Smooth muscle cell (in vitro differentiated cells): ENCODE data around the gene HCRTR2. TPM values are rescaled to one million over a fixed set of nuclear protein-coding genes. Genes with fewer than 3 reads are reported as not detected.
"Not testable (repeated sequence)": the region's sequence is repeated elsewhere in the genome, so short reads cannot be mapped to it uniquely, and the experiment has no call there.

Experiments used
- DNase-seq: peaks from one replicate; lab custom pipeline; 2025; ENCODE audit not compliant: unreplicated experiment; lab: John Stamatoyannopoulos, UW
- H2AFZ ChIP-seq: fragments of 200-600 bp; sonication (generic); 2 replicates; pipeline ENCODE4 v1.6.0; 2016; ENCODE audit warnings: antibody characterized with exemption, low read depth, mild to moderate bottlenecking
- H3F3A ChIP-seq: fragments of 200-600 bp; sonication (generic); 2 replicates; pipeline ENCODE4 v1.6.0; 2017; ENCODE audit warnings: antibody characterized with exemption, low read depth
- H3K27ac ChIP-seq: fragments of 200-600 bp; sonication (generic); 2 replicates; pipeline ENCODE4 v1.5.1; 2016; ENCODE audit warnings: low read depth, mild to moderate bottlenecking
- H3K27me3 ChIP-seq: fragments of 200-600 bp; sonication (generic); 2 replicates; pipeline ENCODE4 v1.6.1; 2016; ENCODE audit warnings: low read depth, mild to moderate bottlenecking
- H3K36me3 ChIP-seq: fragments of 200-600 bp; sonication (generic); 2 replicates; pipeline ENCODE4 v1.5.1; 2016; ENCODE audit warnings: low read depth
- H3K4me1 ChIP-seq: fragments of 200-600 bp; sonication (generic); 2 replicates; pipeline ENCODE4 v1.5.1; 2016; ENCODE audit warnings: low read depth
- H3K4me2 ChIP-seq: fragments of 200-600 bp; sonication (generic); 2 replicates; pipeline ENCODE4 v1.6.0; 2016; ENCODE audit warnings: mild to moderate bottlenecking
- H3K4me3 ChIP-seq: fragments of 200-600 bp; sonication (generic); 2 replicates; pipeline ENCODE4 v1.5.1; 2016; ENCODE audit warnings: mild to moderate bottlenecking
- H3K79me2 ChIP-seq: fragments of 200-600 bp; sonication (generic); 2 replicates; pipeline ENCODE4 v1.6.0; 2016; ENCODE audit warnings: low read depth, mild to moderate bottlenecking
- H3K9ac ChIP-seq: fragments of 200-600 bp; sonication (generic); 2 replicates; pipeline ENCODE4 v1.6.0; 2016; ENCODE audit warnings: low read depth
- H3K9me3 ChIP-seq: fragments of 200-600 bp; sonication (generic); replicated peaks from 2 replicates; pipeline ENCODE4 v1.5.1; 2016; ENCODE audit warnings: low read depth
- H4K20me1 ChIP-seq: fragments of 200-600 bp; sonication (generic); 2 replicates; pipeline ENCODE4 v1.6.0; 2016; ENCODE audit warnings: low read depth
- WGBS: methylation state at CpG from one replicate; pipeline ENCODE4 v1.1.7; 2016; ENCODE audit warnings: low lambda C conversion rate; 5-methylcytosine and 5-hydroxymethylcytosine counted together
- polyA plus RNA-seq: library from polyadenylated mRNA; unstranded; fragments of >200 nt; fragmentation: Nextera tagmentation; extraction: Ambion mirVana; gene quantifications from 2 replicates; pipeline ENCODE4 v1.2.1, GENCODE V29; 2016
- total RNA-seq: library from RNA; depleted of rRNA; stranded (reverse); fragments of >200 nt; gene quantifications from 2 replicates; pipeline ENCODE4 v1.2.3, GENCODE V29; 2014
- TF ChIP-seq, protein P1 (sequence below): fragments of 200-600 bp; sonication (generic); IDR thresholded peaks from 2 replicates; pipeline ENCODE4 v1.5.1; 2017; ENCODE audit warnings: borderline replicate concordance, mild to moderate bottlenecking, antibody characterized with exemption; ENCODE audit not compliant: insufficient read depth, poor library complexity, severe bottlenecking

Gene HCRTR2
- total and polyA plus RNA-seq, 2 experiments from 2014 or later, result 0.47 to 2.4 TPM

DNA sequence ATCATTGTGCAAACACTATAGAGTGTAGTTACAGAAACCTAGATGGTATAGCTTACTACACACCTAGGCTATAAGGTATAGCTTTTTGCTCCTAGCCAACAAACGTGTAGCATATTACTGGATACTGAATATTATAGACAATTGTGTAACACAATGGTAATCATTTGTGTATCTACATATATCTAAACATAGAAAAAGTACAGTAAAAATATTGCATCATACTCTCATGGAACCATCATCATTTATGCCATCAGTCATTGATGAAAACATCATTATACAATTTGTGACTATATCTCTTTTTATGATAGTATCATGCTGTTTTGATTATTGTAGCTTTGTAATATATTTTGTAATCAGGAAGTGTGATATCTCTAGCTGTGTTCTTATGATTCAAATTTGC lies 21.0 kb upstream of the HCRTR2 start:
- TF ChIP-seq, protein P1, sequence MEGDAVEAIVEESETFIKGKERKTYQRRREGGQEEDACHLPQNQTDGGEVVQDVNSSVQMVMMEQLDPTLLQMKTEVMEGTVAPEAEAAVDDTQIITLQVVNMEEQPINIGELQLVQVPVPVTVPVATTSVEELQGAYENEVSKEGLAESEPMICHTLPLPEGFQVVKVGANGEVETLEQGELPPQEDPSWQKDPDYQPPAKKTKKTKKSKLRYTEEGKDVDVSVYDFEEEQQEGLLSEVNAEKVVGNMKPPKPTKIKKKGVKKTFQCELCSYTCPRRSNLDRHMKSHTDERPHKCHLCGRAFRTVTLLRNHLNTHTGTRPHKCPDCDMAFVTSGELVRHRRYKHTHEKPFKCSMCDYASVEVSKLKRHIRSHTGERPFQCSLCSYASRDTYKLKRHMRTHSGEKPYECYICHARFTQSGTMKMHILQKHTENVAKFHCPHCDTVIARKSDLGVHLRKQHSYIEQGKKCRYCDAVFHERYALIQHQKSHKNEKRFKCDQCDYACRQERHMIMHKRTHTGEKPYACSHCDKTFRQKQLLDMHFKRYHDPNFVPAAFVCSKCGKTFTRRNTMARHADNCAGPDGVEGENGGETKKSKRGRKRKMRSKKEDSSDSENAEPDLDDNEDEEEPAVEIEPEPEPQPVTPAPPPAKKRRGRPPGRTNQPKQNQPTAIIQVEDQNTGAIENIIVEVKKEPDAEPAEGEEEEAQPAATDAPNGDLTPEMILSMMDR, result no peak
- H4K20me1 ChIP-seq, result no peaks in the 10 kb centered on the region
- no peak overlapping the region for H3K27ac ChIP-seq
- no peaks in the 10 kb centered on the region for H3K4me1 ChIP-seq
- H3K79me2 ChIP-seq, result no peaks in the 10 kb centered on the region
- no peak overlapping the region for H3K4me2 ChIP-seq
- H3K9ac ChIP-seq, result no peak overlapping the region
- no peak for DNase-seq
- H3K27me3 ChIP-seq, result no peaks in the 10 kb centered on the region
- H3F3A ChIP-seq, result no peaks in the 10 kb centered on the region
- H3K9me3 ChIP-seq, result no peaks in the 10 kb centered on the region
- H2AFZ ChIP-seq, result no peak overlapping the region
- WGBS, result 87% methylated on average over 1 of the region's 1 CpG
- H3K36me3 ChIP-seq, result no peaks in the 10 kb centered on the region
- H3K4me3 ChIP-seq, result no peak overlapping the region

DNA sequence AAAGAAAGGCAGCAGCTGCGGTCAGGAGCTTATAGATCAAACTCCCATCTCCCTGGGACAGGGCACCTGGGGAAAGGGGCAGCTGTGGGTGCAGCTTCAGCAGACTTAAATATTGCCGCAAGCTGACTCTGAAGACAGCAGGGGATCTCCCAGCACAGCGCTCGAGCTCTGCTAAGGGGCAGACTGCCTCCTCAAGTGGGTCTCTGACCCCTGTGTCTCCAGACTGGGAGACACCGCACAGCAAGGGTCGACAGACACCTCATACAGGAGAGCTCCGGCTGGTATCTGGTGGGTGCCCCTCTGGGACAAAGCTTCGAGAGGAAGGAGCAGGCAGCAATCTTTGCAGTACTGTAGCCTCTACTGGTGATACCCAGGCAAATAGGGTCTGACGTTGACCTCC lies 15.5 kb upstream of the HCRTR2 start:
- H3K27ac ChIP-seq, H3K9ac ChIP-seq, DNase-seq, H3K9me3 ChIP-seq, H3K36me3 ChIP-seq, H3K4me2 ChIP-seq, H3K4me3 ChIP-seq, H2AFZ ChIP-seq, H3K27me3 ChIP-seq, H3F3A ChIP-seq, H3K4me1 ChIP-seq, H3K79me2 ChIP-seq, H4K20me1 ChIP-seq: not testable (repeated sequence)
- 92% methylated on average over 9 of the region's 9 CpGs for WGBS

DNA sequence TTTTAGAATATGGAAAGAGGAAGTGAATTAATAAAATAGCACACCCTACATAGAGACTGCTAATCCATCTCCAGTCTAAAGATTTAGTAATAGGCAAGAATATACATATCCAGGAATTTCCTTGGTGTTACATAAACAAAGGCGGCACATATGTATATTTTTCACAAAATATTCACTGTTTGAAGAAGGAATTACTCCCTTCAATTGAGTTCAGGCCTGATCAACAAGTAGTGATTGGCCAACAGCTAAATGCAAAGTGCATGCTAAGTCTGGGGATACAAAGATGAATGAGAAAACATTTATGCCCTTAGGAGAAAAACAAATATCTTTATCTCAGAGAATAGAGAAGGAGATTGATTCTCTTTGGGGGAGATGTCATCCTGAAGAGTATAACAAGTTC lies 6.5 kb upstream of the HCRTR2 start:
- no peaks in the 10 kb centered on the region for H3K9me3 ChIP-seq
- no peaks in the 10 kb centered on the region for H3K4me1 ChIP-seq
- H3K79me2 ChIP-seq, result no peaks in the 10 kb centered on the region
- H3F3A ChIP-seq, result no peaks in the 10 kb centered on the region
- H3K27ac ChIP-seq, result no peak overlapping the region
- TF ChIP-seq, protein P1, result no peak
- WGBS, result 77% methylated on average over 1 of the region's 1 CpG
- DNase-seq, result no peak
- no peaks in the 10 kb centered on the region for H4K20me1 ChIP-seq
- no peak overlapping the region for H2AFZ ChIP-seq
- H3K9ac ChIP-seq, result no peak overlapping the region
- H3K4me2 ChIP-seq, result no peak overlapping the region
- H3K27me3 ChIP-seq, result peaks cover 7% of the 10 kb centered on the region
- no peaks in the 10 kb centered on the region for H3K36me3 ChIP-seq
- no peak overlapping the region for H3K4me3 ChIP-seq

DNA sequence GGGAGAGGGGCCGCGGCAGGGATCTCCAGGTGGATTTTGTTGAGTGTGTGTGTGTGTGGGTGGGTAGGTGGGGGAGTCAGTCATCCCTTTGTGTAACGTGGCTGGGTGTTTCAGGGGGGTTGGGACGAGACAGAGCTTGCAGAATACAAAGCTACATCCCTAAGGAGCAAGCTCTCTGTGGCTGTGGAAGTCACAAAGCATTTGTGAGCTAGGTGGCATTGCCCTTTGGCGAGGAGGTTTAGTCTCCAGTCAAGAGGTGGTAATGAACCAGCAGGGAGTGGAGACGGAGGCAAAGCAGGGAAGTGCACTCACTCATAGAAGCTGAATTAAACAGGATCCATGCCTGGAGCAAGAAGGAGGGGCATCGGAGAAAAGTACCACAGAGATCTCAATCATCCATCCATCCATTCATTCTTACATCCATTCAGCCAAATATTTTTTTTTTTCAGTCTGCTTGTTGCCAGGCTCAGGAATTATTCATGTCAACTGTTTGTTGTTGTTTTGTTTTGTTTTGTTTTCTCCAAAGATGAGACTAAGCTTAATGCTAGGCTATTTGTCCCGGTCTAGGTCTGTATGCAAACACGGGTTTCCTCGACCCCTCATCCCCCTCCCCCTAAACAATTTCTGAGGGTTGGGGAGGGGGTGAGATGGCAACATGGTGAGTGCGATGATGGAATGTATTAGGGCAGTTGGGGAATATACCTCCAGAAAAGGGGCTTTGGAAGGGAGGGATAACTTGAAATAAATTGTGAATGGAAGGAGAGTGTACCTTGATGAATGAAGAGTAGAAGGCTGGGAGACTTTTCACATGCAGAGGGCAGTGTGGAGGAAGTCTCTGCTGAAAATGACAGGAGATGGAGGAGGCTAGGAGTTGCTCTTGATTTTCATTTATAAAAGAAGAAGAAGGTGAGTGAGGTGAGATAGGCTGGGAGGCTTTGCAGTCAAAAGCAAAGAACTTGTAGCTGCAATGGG lies 1.0 kb downstream of the HCRTR2 start:
- no peak overlapping the region for H3K9ac ChIP-seq
- 17% methylated on average over 11 of the region's 11 CpGs for WGBS
- no peak for DNase-seq
- H2AFZ ChIP-seq, result no peak overlapping the region
- H3K4me1 ChIP-seq, result peaks cover 8% of the 10 kb centered on the region
- no peaks in the 10 kb centered on the region for H3K79me2 ChIP-seq
- no peaks in the 10 kb centered on the region for H4K20me1 ChIP-seq
- H3F3A ChIP-seq, result no peaks in the 10 kb centered on the region
- peak overlapping the region; percentile 68 for H3K4me2 ChIP-seq
- TF ChIP-seq, protein P1, result no peak
- no peak overlapping the region for H3K27ac ChIP-seq
- no peaks in the 10 kb centered on the region for H3K36me3 ChIP-seq
- H3K27me3 ChIP-seq, result peaks cover 48% of the 10 kb centered on the region
- H3K9me3 ChIP-seq, result no peaks in the 10 kb centered on the region
- peak overlapping the region; percentile 29 for H3K4me3 ChIP-seq
